Glomerular endothelial cell (primary cell): Measurements from ENCODE around the gene CNNM2. TPM values are rescaled to one million over a fixed set of nuclear protein-coding genes. Genes with fewer than 3 reads are reported as not detected.
"Not testable (repeated sequence)": the region's sequence is repeated elsewhere in the genome, so short reads cannot be mapped to it uniquely, and the experiment has no call there.

Source experiments
- DNase-seq: peaks from one replicate; pipeline ENCODE4 v3.0.0-alpha.2; 2011; ENCODE audit warnings: low read depth, low spot score; ENCODE audit errors: extremely low read depth
- total RNA-seq: library from RNA; depleted of rRNA; stranded (reverse); fragments of >200 nt; gene quantifications from 2 replicates; pipeline ENCODE4 v1.2.3, GENCODE V29; 2015

The CNNM2 gene
- total RNA-seq, 1 donor from 2014 or later, result 4.3 TPM

GRCh38 chr10:103021900-103022293 lies 103.8 kb downstream of the CNNM2 start:
- DNase-seq, result no peak

- no peak for DNase-seq
Measured at GRCh38 chr10:103025696-103026095, 107.6 kb downstream of the CNNM2 start.

- no peak for DNase-seq
Measured at GRCh38 chr10:103038570-103038969, 120.5 kb downstream of the CNNM2 start.

- no peak for DNase-seq
Measured at GRCh38 chr10:103040418-103040817, 122.3 kb downstream of the CNNM2 start.

GRCh38 chr10:103041391-103041790 lies 123.3 kb downstream of the CNNM2 start:
- DNase-seq, result no peak

GRCh38 chr10:103042129-103042528 lies 124.0 kb downstream of the CNNM2 start:
- no peak for DNase-seq

- DNase-seq, result no peak
Measured at GRCh38 chr10:103042908-103043307, 124.8 kb downstream of the CNNM2 start.

- DNase-seq, result no peak
Measured at GRCh38 chr10:103044942-103045489, 126.9 kb downstream of the CNNM2 start.

- no peak for DNase-seq
Measured at GRCh38 chr10:103045961-103046360, 127.9 kb downstream of the CNNM2 start.

- DNase-seq, result no peak
Measured at GRCh38 chr10:103047381-103047780, 129.3 kb downstream of the CNNM2 start.

GRCh38 chr10:103049237-103049636 lies 131.1 kb downstream of the CNNM2 start:
- no peak for DNase-seq

- DNase-seq, result no peak
Measured at GRCh38 chr10:103053659-103054581, 135.8 kb downstream of the CNNM2 start.

- DNase-seq, result no peak
Measured at GRCh38 chr10:103054621-103055020, 136.5 kb downstream of the CNNM2 start.

GRCh38 chr10:103055105-103055504 lies 137.0 kb downstream of the CNNM2 start:
- no peak for DNase-seq

GRCh38 chr10:103058034-103058433 lies 139.9 kb downstream of the CNNM2 start:
- DNase-seq, result no peak

- DNase-seq, result no peak
Measured at GRCh38 chr10:103060575-103060974, 142.5 kb downstream of the CNNM2 start.

GRCh38 chr10:103062854-103063590 lies 144.9 kb downstream of the CNNM2 start:
- no peak for DNase-seq

- no peak for DNase-seq
Measured at GRCh38 chr10:103064956-103065355, 146.9 kb downstream of the CNNM2 start.

GRCh38 chr10:103066141-103067098 lies 148.3 kb downstream of the CNNM2 start:
- DNase-seq, result no peak

GRCh38 chr10:103067099-103067477 lies 149.0 kb downstream of the CNNM2 start:
- not testable (repeated sequence) for DNase-seq
